ENCODE data around the gene NUTM2D. TPM values are rescaled to one million over a fixed set of nuclear protein-coding genes. Genes with fewer than 3 reads are reported as not detected.
"Not testable (repeated sequence)": the region's sequence is repeated elsewhere in the genome, so short reads cannot be mapped to it uniquely, and the experiment has no call there.

Gene NUTM2D
- total and polyA plus RNA-seq, 9 of the 15 experiments (the other 6 are each of a cell fraction or from before 2014, with no cell fraction given) = 0.01 to 8.6 (median 5.3) TPM

- H3K4me2 ChIP-seq (ENCODE audit: insufficient read depth, low read length) = peak overlapping the region; percentile 41; the same call in 1 of the 2 replicates
- FAIRE-seq; in situ Hi-C loops (cut with MboI); H3K27me3 ChIP-seq (ENCODE audit: control insufficient read depth in 2 of 2, insufficient read depth in 2 of 2, low read length in 2 of 2); H3K4me1 ChIP-seq (replicated peaks in 1 of 2; ENCODE audit: control insufficient read depth in 2 of 2, insufficient read depth in 2 of 2, low read length in 2 of 2); ATAC-seq; H4K20me1 ChIP-seq (replicated peaks; ENCODE audit: control insufficient read depth, insufficient read depth, low read length); H3K36me3 ChIP-seq (ENCODE audit: control insufficient read depth, insufficient read depth, low read length); CTCF ChIA-PET (ENCODE audit: low intra/inter-chr PET ratio); POLR2A ChIA-PET; H3K9me3 ChIP-seq (replicated peaks; ENCODE audit: control insufficient read depth, insufficient read depth, low read depth, low read length); H2AFZ ChIP-seq (ENCODE audit: low read depth, low read length); H3K9me1 ChIP-seq (ENCODE audit: control insufficient read depth, insufficient read depth, low read length): not testable (repeated sequence)
- H3K27ac ChIP-seq (ENCODE audit: extremely low read depth, low read depth, low read length) = peak overlapping the region; percentile 39; the same call in 2 of the 3 replicates
- peak overlapping the region in 1 of 2 experiments; percentile 38; a peak in 2 of 4 replicates for H3K9ac ChIP-seq (ENCODE audit: insufficient read depth in 1 of 2, low read depth in 2 of 2, low read length in 2 of 2)
- intact Hi-C loops (cut with micrococcal nuclease) = loop anchor here (10.0 kb wide), 1 partner anchor 164 kb away; the partner anchor contains the start of gene MINPP1
- BruUV-seq (replicated peaks) = TSS peak; percentile 42
- WGBS (ENCODE audit: insufficient coverage, low coverage, missing lambda C conversion rate) = 0% methylated on average over 3 of the region's 3 CpGs
- peak overlapping the region; percentile 31; the same call in 1 of the 2 replicates for H3K4me3 ChIP-seq
- TF ChIP-seq, protein P1, sequence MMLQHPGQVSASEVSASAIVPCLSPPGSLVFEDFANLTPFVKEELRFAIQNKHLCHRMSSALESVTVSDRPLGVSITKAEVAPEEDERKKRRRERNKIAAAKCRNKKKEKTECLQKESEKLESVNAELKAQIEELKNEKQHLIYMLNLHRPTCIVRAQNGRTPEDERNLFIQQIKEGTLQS (IDR thresholded peaks at IDR 0.05) = peak; percentile 51; the same call in 1 of the 2 replicates
- TF ChIP-seq, protein P1 (CRISPR knock-in tag; conservative IDR thresholded peaks at IDR 0.05) = not testable (repeated sequence)
- DNase-seq (ENCODE audit: extremely low read depth in 1 of 4, low spot score in 3 of 4) = peak in 1 of 4 experiments; percentile 8
- H3K79me2 ChIP-seq (ENCODE audit: control insufficient read depth, insufficient read depth, low read length) = peaks cover 54% of the 10 kb centered on the region
These were observed 17.1 kb upstream of the NUTM2D start for GRCh38 chr10:87340411-87340810.

DNA sequence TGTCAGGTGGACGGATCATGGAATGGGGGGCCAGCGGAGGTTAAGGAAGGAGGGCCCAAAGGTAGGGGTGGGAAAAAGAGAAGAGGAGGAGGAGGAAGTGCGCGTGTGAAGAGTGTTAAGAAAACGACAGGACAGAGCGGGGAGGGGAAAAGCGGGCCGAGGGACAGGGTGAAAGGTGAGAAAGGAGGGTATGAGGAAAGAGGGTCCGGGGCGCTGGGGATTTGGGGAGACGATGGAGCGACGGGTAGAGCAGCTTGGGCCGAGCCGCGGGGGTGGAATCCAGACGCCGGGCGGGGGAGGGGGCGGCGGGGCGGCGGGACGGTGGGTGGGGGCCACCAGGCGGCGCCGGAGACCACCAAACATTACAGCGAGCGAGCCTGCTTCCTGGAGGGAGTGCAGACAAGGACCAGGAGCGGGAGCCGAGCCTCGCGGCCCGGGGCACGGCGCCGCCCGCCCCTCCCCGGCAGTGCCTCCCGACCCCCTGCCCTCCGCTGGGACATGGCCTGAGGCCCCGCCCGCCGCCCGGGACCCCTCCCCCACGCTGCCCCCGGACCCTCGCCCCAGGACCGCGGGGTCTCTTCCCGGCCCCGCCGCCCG, 15.9 kb upstream of the NUTM2D start:
- CTCF ChIA-PET (ENCODE audit: low intra/inter-chr PET ratio); H2AFZ ChIP-seq (ENCODE audit: low read depth, low read length); BruUV-seq (replicated peaks); POLR2A ChIA-PET; H3K9me1 ChIP-seq (ENCODE audit: control insufficient read depth, insufficient read depth, low read length); in situ Hi-C loops (cut with MboI); H3K36me3 ChIP-seq (ENCODE audit: control insufficient read depth, insufficient read depth, low read length); H4K20me1 ChIP-seq (replicated peaks; ENCODE audit: control insufficient read depth, insufficient read depth, low read length); H3K9me3 ChIP-seq (replicated peaks; ENCODE audit: control insufficient read depth, insufficient read depth, low read depth, low read length); H3K4me1 ChIP-seq (replicated peaks in 1 of 2; ENCODE audit: control insufficient read depth in 2 of 2, insufficient read depth in 2 of 2, low read length in 2 of 2); H3K27me3 ChIP-seq (ENCODE audit: control insufficient read depth in 2 of 2, insufficient read depth in 2 of 2, low read length in 2 of 2); FAIRE-seq: not testable (repeated sequence)
- peak; percentile 26 for ATAC-seq
- Histone ChIP-seq H3K79me2 (ENCODE audit: control insufficient read depth, insufficient read depth, low read length) (peaks cover 57% of the 10 kb centered on the region), H3K9ac (ENCODE audit: insufficient read depth in 1 of 2, low read depth in 2 of 2, low read length in 2 of 2) (peak overlapping the region in 1 of 2 experiments; percentile 44; a peak in 2 of 4 replicates), H3K4me2 (ENCODE audit: insufficient read depth, low read length) (0 out of 2 replicates have a peak overlapping the region, but pooled peaks have one; percentile 25), H3K27ac (ENCODE audit: extremely low read depth, low read depth, low read length) (peak overlapping the region; percentile 70; the same call in 2 of the 3 replicates), H3K4me3 (peak overlapping the region; percentile 46)
- DNase-seq (ENCODE audit: extremely low read depth in 1 of 4, low spot score in 3 of 4) = peak in 1 of 4 experiments; percentile 10
- TF ChIP-seq, protein P2, sequence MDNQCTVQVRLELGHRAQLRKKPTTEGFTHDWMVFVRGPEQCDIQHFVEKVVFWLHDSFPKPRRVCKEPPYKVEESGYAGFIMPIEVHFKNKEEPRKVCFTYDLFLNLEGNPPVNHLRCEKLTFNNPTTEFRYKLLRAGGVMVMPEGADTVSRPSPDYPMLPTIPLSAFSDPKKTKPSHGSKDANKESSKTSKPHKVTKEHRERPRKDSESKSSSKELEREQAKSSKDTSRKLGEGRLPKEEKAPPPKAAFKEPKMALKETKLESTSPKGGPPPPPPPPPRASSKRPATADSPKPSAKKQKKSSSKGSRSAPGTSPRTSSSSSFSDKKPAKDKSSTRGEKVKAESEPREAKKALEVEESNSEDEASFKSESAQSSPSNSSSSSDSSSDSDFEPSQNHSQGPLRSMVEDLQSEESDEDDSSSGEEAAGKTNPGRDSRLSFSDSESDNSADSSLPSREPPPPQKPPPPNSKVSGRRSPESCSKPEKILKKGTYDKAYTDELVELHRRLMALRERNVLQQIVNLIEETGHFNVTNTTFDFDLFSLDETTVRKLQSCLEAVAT (IDR thresholded peaks at IDR 0.05) = 0 out of 4 replicates have a peak, but pooled peaks of 1 of the 2 experiments have one; percentile 43
- no CpG with 5 or more reads among the region's 54 CpGs for WGBS (ENCODE audit: insufficient coverage, low coverage, missing lambda C conversion rate)
- intact Hi-C loops (cut with micrococcal nuclease) = loop anchor here (10.0 kb wide), 1 partner anchor 163 kb away; the partner anchor contains the start of gene MINPP1
